Left ventricle myocardium inferior (tissue), 1 donor: ENCODE results near the gene ZFP36L2. TPM values are rescaled to one million over a fixed set of nuclear protein-coding genes. Genes with fewer than 3 reads are reported as not detected.

Experiments used
- DNase-seq: peaks from one replicate; pipeline ENCODE4 v3.0.0-alpha.2; 2020
- H3K27ac ChIP-seq: fragments of 200-600 bp; replicated peaks from 2 replicates; pipeline ENCODE4 v1.8.0; 2021
- H3K27me3 ChIP-seq: fragments of 200-600 bp; 2 replicates; pipeline ENCODE4 v1.8.0; 2021; ENCODE audit warnings: low read depth
- H3K36me3 ChIP-seq: fragments of 200-600 bp; 2 replicates; pipeline ENCODE4 v1.8.0; 2021
- H3K4me1 ChIP-seq: fragments of 200-600 bp; 2 replicates; pipeline ENCODE4 v1.8.0; 2021
- H3K4me3 ChIP-seq: fragments of 200-600 bp; 2 replicates; pipeline ENCODE4 v1.8.0; 2021; ENCODE audit warnings: mild to moderate bottlenecking, moderate library complexity
- H3K9me3 ChIP-seq: fragments of 200-600 bp; replicated peaks from 2 replicates; pipeline ENCODE4 v1.8.0; 2021
- intact Hi-C: fragments of 100-400 bp; cut with micrococcal nuclease; formaldehyde crosslinking; loops from one replicate; pipeline ENCODE4 v1.11.0; 2022
- total RNA-seq: library from RNA; stranded (reverse); fragmentation: NEBNext Ultra II Directional; extraction: Animal tissue kit (Norgen Biotek cat#: 25700); gene quantifications from one replicate; pipeline ENCODE4 v1.2.1, GENCODE V29; 2021
- TF ChIP-seq, protein P1 (sequence below): fragments of 200-600 bp; IDR thresholded peaks from 2 replicates; pipeline ENCODE4 v1.8.0; 2021; ENCODE audit warnings: antibody characterized with exemption, mild to moderate bottlenecking, borderline replicate concordance
- donor health status: DM: no; HTN: yes; CAD: no; lungs with severe emphysema.

ZFP36L2 gene
- total RNA-seq, 1 donor from 2014 or later, result 48.5 TPM

DNA sequence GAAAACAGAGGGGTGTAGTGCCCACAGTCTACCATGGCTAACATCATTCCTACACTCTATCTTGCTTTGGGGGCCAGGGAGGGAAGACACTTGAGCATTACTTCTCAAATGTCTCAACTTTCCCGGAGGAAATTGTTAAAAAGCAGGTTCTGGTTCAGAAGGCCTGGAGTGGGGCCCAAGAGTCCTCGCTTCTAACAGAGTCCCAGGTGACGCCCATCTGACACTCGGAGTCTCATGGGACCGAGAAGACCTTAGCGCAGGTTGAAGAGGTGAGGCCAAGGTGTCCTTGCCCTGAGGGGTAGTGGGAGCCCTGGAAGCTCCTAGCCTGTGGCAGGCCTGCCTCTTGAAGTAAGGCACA lies 40.1 kb downstream of the ZFP36L2 start:
- intact Hi-C loops, result no loop called here
- DNase-seq, result no peak
- Histone ChIP-seq H3K4me1 (no peaks in the 10 kb centered on the region), H3K27me3 (no peaks in the 10 kb centered on the region), H3K27ac (peak overlapping the region; percentile 18), H3K36me3 (no peaks in the 10 kb centered on the region), H3K9me3 (no peaks in the 10 kb centered on the region), H3K4me3 (no peak overlapping the region)
- TF ChIP-seq, protein P1, sequence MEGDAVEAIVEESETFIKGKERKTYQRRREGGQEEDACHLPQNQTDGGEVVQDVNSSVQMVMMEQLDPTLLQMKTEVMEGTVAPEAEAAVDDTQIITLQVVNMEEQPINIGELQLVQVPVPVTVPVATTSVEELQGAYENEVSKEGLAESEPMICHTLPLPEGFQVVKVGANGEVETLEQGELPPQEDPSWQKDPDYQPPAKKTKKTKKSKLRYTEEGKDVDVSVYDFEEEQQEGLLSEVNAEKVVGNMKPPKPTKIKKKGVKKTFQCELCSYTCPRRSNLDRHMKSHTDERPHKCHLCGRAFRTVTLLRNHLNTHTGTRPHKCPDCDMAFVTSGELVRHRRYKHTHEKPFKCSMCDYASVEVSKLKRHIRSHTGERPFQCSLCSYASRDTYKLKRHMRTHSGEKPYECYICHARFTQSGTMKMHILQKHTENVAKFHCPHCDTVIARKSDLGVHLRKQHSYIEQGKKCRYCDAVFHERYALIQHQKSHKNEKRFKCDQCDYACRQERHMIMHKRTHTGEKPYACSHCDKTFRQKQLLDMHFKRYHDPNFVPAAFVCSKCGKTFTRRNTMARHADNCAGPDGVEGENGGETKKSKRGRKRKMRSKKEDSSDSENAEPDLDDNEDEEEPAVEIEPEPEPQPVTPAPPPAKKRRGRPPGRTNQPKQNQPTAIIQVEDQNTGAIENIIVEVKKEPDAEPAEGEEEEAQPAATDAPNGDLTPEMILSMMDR, result no peak

DNA sequence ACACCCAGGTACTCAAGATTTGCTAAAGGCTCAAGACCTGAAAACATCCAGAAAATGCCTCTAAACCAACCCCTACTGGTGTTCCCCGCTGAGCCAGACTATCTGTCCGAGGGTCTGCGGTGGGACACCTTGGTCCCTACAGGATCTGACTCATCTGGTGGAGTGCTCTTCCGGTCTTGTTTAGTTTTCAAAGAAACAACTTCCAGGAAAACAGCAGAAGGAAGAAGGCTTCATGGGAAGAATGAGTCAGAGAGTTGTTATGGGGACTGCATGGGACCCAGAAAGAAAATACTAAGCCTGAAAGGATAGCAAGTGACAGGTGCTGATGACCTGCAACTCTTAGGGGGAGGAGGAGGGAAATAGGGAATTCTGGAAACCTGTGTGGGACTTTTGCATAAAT lies 41.3 kb downstream of the ZFP36L2 start:
- Histone ChIP-seq H3K27me3 (no peaks in the 10 kb centered on the region), H3K9me3 (no peaks in the 10 kb centered on the region), H3K27ac (no peak overlapping the region), H3K4me3 (no peak overlapping the region), H3K36me3 (no peaks in the 10 kb centered on the region), H3K4me1 (no peaks in the 10 kb centered on the region)
- no peak for DNase-seq
- TF ChIP-seq, protein P1, result no peak
- intact Hi-C loops, result no loop called here

DNA sequence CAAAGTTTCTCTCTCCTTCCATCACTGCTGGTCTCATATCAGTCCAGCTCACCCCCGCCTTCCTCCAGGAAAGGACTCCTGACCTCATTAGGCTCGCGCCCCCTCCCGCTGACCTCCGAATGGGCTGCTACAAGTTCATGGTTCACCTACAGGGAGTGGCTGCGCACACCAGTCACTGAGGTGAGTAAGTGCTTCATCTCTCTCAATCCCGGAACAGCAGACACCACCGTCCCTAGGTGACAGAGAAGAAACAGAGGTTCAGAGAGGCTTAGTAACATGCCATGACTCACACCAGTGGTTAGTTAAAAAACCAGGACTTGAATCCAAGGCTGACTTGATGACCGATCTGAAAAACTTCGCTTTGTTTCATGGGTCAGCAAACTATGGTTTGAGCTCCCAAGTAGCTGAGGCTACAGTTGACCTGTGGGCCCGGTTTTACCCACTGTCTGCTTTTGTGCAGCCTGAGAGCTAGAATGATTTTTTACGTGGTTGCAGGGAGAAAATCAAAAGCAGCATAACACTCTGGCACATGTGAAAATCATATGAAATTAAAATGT lies 42.0 kb downstream of the ZFP36L2 start:
- Histone ChIP-seq H3K4me3 (no peak overlapping the region), H3K36me3 (no peaks in the 10 kb centered on the region), H3K9me3 (no peaks in the 10 kb centered on the region), H3K27ac (no peak overlapping the region), H3K4me1 (peaks cover 3% of the 10 kb centered on the region), H3K27me3 (no peaks in the 10 kb centered on the region)
- DNase-seq, result no peak
- TF ChIP-seq, protein P1, result no peak
- intact Hi-C loops, result no loop called here

DNA sequence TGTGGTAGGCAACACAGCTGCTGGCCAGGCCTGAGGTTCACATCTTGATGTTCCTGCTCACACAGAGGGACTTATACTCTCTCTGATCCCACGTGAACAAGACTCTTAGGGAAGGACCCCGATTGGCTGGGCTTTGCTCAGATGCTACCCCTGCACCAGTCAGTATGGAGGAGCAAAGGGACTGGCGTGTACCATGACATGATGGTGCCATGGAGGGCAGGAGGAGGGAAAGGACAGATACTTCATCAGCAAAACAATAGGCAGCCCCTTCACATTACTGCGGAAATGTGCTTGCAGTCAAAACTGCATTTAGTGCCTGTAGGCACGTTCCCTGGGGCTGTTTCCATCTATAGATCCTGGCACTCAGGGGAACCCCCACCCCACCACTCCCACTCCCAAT lies 42.7 kb downstream of the ZFP36L2 start:
- TF ChIP-seq, protein P1, result no peak
- intact Hi-C loops, result no loop called here
- Histone ChIP-seq H3K27ac (no peak overlapping the region), H3K27me3 (no peaks in the 10 kb centered on the region), H3K36me3 (no peaks in the 10 kb centered on the region), H3K9me3 (no peaks in the 10 kb centered on the region), H3K4me1 (peaks cover 10% of the 10 kb centered on the region), H3K4me3 (no peak overlapping the region)
- no peak for DNase-seq

DNA sequence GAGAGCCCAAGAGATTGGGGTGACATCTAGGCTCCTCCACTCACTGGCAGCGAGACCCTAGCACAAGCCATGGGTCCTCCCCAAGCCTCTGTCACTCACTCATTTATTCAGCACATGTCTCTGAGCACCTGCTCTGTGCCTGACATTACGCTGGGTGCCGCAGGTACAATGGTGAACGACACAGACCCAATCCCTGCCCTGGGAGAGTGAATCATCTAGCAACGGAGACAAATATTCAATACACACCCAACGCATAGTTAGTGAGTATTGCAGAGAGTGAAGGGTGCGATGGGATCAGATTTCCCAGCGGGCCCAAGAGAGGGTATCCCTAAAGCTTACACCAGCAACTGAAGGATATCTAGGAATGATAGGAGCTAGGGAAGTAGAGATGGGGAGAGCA lies 45.5 kb downstream of the ZFP36L2 start:
- Histone ChIP-seq H3K9me3 (peaks cover 8% of the 10 kb centered on the region), H3K4me1 (peaks cover 18% of the 10 kb centered on the region), H3K4me3 (no peak overlapping the region), H3K27me3 (no peaks in the 10 kb centered on the region), H3K36me3 (no peaks in the 10 kb centered on the region), H3K27ac (no peak overlapping the region)
- TF ChIP-seq, protein P1, result no peak
- DNase-seq, result no peak
- intact Hi-C loops, result no loop called here
